CD4-positive, alpha-beta T cell treated with Interleukin-17A for 4 hours (primary cell): ENCODE results near the gene BBC3.
"Not testable (repeated sequence)": the region's sequence is repeated elsewhere in the genome, so short reads cannot be mapped to it uniquely, and the experiment has no call there.

Experiments
- DNase-seq: peaks from one replicate; pipeline ENCODE4 v3.0.0-alpha.2; 2020; ENCODE audit warnings: mixed read lengths

The BBC3 gene

DNA sequence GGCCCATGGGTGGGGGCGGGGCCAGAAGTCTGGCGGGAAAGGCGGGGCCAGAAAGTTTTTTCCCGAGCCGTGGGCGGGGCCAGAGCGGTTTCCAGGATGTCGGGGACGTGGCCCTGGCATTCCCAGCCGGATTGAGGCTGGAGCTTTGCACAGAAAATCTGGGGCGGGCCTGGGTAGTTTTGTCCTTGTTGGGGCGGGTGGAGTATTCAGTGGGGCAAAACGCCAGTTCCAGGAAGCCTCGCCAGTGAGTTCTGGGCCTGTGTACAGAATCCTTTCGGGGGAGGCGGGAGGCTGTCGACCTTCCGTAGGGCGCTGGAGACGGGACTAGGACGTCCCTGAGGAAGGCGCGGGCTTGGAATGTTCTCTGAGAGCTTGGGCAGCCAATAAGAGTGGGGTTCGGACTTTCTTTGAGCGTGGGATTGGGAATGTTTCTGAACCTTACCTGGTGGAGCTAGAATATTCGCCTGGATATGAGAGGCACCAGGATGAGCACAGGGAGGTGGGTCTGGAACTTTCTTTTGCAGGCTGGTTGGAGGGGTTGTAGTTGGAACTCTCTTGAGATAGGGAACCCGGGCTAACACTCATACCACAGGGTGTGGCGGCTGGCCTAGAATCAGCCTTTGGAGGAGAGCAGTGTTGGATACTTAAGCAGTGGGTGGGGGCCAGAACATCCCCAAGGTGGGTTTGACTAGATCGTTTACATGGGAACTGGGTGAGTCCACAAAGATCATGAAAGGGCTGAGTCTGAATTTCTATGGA, 26.6 kb upstream of the BBC3 start:
- DNase-seq: no peak

DNA sequence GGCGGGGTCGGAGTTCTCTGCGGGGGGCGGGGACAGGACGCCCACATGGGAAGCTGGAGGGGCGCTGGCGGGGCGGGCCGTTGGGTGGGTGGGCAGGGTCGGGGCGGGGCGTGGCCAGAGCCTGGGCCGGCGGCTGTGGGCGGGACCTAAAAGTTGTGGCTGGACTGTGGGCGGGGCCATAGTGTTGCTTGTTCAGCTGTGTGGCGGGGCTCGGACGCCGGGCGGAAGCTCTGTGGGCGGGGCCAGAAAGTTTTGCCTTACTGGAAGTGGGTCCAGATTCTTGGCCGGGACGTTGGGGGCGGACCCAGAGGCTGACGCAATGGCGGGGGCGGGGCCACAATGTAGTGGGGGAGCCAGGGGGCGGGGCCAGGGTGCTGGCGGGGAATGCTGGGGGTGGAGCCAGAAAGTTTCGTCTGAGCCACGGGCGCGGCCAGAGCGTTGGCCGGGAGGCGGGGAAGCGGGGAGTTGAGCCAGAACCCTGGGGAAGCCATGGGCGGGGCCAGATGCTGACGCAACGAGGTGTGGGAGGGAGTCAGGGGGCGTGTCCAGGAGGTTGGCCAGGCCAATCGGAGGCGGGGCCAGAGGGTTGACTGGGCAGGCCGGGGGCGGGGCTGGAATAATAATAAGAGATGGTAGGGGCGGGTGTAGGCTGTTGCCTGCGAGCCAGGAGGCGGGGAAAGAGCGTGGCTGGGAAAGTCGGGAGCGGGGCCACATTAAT, 25.9 kb upstream of the BBC3 start:
- DNase-seq: peak; percentile 100

DNA sequence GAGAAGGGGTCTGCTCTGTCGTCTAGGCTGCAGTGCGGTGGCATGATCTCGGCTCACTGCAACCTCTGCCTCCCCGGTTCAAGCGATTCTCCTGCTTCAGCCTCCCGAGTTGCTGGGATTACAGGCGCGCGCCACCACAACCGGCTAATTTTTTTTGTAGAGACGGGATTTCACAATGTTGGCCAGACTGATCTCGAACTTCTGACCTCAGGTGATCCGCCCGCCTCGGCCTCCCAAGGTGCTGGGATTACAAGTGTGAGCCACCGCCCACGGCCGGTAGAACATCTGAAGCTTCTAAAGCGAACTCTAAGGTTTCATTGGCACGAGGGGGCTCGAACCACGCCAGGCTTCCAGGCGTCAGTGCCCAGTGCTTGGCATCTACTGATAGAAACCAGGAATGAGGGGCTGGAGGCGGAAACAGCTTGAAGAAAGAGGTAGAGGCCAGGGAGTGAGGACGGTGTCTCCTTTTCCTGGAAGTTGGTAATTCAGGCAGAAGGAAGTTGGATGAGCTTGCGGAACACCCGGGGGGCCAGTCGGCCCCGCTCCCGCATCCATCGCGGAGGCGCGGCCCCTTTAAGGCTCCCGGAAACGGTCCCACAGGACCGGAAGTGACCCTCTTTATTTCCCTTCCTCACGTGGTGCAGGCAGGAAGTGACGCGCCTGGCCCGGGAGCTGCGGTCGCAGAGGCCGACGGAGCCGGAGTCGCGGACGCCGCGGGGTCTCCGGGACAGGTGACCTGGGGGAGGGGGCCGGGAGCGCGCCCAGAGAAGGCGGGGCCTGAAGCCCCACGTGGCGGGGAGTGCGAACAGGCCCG, 25.1 kb upstream of the BBC3 start, which contains the start of gene CCDC9:
TSS of gene CCDC9 (plus strand) at position 647 of the 814 bp plus-strand sequence. CDS start 1,876 bp downstream, outside the sequence.
- DNase-seq: peak; percentile 89

DNA sequence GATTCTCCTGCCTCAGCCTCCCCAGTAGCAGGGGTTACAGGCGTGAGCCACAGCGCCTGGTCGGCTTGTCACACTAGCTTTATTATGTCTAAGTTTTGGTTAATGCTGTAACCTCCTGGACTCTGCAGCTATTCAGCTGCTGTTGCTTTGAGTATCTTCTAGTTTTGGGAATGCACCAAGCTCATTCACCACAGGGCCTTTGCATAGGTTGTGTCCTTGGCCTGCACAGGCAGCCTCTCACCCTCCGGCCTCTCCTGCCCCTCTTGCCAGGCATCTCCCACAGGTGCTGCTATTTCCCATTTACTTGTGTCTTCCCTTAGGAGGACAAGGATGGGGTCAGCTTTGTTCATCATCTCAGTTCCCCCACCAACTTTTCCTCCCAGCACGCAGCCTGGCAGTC, 23.0 kb upstream of the BBC3 start:
- no peak for DNase-seq

DNA sequence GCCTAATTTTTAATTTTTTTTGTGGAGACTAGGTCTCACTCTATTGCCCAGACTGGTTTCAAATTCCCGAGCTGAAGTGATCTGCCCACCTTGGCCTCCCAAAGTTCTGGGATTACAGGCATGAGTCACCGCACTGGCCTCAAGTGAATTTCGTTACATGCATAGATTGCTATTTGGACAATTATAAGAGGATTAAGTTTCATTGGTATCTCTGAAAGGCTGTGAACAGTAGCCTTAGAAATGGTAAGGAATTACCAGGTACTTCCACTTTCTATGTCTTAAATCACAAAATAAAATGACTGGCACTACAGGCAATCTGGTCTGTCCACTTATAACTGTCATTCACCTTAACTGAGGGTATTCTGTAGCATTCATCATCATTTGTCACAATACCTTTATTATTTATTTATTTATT, 22.5 kb upstream of the BBC3 start:
- DNase-seq: no peak

DNA sequence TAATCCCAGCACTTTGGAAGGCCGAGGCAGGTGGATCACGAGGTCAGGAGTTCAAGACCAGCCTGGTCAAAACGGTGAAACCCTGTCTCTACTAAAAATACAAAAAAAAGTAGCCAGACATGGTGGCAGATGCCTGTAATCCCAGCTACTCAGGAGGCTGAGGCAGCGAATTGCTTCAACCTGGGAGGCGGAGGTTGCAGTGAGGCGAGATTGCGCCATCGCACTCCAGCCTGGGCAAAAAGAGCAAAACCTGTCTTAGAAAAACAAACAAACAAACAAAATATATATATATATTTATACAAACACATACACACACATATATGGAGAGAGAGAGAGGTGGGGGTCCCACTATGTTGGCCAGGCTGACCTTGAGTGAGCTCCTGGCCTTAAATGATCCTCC, 22.0 kb upstream of the BBC3 start:
- DNase-seq: not testable (repeated sequence)

DNA sequence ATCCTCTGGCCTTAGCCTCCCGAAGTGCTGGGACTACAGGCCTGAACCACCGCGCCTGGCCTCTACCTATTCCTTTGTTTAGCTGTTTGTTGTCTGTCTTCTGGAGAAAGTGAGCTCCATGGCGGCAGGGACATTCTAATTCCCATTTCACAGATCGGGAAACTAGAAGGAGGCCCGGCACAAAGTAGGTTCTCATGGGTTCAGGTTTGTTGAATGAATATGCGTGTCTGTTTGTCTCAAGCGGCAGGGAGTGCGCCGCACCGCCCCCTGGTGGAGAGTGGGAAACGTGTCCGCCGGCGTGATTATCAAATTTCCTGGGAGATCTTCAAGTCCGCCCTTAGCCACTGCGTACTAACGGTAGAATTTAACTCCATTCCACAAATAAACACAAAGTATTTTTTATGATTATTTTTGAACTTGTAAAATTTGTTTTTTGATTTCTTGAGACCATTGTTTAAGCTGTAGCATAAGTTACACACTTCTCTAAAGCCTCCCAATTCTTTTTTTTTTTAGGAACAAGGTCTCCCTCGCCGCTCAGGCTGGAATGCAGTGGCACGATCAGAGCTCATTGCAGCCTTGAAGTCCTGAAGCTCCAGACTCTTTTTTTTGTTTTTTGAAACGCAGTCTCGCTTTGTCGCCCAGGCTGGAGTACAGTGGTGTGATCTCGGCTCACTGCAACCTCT, 16.4 kb upstream of the BBC3 start:
- peak; percentile 90 for DNase-seq

DNA sequence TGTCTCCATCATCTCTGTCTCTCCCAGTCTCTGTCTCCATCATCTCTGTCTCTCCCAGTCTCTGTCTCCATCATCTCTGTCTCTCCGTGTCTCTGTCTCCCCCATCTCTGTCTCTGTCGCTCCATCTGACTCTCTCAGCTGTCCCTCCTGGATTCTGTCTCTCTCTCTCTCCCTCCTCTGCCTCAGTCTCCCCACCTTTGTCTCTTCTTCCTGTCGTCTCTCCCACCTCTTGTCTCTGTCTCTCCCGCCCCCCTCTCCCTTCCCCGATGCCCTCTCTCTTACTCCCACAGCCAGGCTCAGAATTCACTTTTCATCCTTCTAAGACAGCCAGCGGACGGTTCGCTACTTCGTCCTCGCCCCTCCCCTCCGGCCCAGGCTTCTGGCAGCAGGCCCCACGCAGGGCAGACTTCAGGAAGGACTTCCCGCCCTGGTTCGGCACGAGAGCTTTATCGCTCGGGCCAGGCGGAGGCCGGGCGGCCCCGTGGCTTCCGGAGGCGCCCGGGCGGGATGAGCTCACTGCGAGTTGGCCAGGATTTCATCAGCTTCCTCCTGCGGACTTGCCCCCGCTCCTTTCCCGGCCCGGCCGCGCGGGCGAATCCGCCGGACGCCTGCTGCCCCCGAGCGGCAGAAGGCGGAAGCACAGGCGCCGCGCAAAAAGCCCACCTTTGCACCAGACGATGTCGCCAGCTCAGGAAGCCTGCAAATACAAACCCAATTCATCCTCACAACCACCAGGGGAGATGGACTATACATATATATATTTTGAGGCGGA, 13.0 kb upstream of the BBC3 start:
- DNase-seq: peak; percentile 90

DNA sequence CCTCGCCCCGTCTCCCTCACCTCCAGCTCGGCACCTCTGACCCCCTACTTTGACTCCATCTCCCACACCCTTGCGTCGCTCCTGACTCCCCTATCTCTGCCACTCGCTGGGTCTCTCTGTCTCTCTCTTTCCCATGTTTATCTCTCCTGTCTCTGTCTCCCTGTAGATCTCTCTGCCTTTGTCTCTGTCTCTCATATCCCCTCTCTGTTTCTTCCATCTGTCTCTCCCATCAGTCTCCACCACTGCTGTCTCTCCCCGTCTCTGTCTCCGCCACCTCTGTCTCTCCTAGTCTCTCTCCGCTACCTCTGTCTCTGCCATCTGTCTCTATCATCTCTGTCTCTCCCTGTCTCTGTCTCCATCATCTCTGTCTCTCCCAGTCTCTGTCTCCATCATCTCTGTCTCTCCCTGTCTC, 12.4 kb upstream of the BBC3 start:
- no peak for DNase-seq

DNA sequence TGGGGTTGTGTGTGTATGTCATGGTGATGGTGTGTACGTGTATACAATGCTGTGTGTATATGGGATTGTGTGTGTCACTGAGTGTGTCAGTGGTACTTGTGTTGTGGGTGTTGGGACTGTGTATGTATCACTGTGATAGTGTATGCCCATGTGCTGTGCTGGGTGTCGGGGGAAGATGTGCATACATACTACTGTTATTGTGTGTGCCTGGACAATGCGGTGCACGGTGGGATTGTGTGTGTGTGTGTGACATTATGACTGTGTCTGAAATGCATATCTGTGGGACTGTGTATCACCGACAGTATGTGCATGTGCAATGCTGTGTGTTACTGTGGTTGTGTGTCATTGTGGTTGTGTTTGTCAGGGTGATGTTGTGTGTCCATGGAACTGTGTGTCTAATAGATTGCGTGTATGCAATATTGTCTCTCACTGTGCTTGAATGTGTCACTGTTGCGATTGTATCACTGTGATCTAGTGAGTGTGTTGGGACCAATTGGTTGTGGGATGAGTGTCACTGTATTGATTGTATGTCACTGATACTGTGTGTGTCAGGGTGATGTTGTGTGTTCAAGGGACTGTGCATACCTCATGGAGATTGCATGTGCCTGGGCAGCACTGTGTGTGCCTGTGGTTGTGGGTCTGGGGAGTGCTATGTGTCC, 11.0 kb upstream of the BBC3 start:
- no peak for DNase-seq

DNA sequence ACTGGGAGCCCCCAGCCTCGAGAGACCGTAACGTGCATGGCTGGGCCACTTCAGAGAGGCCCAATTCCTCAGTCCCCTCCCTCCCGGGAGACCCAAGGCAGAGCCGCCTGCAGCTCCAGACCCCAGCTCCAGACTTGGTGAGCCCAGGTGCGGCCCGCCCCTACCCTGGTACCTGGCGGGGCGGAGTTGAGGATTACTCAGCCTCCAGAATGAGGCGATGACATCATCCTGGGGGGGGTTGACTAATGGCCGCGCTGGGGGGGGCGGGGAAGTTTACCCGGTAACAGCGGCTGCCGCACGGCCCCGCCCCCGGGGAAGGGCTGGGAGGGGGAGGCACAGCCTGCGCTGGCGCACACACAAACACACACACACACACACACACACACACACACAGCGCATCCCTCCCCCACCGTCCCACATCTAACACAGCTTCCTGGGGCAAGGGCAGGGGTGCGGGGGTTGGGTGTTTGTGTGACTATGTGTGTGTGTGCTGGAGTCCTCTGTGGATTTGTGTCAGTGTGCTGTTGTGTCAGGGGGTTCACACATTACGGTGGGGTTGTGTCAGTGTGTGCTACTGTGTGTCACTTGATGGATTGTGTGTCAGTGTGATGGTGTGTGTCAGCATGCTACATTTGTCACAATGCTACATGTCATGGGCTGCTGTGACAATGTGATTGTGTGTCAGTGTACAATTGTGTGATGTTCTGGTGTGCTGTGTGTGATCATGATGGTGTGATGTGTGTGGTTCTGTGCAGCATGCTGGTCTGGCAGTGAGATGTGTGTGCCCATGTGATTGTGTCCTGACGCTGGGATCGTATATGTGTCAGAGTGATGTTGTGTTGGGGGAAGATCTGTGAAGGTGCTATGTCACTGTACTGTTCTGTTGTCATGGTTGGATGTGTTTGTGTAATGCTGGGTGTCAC, 10.3 kb upstream of the BBC3 start:
- peak; percentile 98 for DNase-seq

DNA sequence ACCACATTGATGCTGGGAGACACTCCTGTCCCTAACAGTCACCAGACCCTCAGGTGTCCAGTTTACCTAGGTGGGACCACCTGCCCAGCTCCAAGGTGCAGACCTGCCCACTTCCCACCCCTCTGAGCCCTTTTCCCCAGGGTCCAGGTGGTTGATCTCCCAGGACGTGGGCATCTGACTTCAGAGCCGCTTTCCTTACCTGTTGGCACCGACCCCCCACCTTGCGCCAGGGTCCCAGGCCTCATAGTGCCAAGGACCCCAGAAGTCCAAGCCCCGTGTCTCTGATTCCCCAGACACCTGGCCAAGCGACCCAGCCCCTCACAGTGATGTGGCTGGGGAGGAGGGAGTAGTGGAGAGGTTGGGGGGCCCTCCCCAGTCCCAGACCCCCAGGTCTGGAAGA, 9.6 kb upstream of the BBC3 start:
- DNase-seq: no peak

DNA sequence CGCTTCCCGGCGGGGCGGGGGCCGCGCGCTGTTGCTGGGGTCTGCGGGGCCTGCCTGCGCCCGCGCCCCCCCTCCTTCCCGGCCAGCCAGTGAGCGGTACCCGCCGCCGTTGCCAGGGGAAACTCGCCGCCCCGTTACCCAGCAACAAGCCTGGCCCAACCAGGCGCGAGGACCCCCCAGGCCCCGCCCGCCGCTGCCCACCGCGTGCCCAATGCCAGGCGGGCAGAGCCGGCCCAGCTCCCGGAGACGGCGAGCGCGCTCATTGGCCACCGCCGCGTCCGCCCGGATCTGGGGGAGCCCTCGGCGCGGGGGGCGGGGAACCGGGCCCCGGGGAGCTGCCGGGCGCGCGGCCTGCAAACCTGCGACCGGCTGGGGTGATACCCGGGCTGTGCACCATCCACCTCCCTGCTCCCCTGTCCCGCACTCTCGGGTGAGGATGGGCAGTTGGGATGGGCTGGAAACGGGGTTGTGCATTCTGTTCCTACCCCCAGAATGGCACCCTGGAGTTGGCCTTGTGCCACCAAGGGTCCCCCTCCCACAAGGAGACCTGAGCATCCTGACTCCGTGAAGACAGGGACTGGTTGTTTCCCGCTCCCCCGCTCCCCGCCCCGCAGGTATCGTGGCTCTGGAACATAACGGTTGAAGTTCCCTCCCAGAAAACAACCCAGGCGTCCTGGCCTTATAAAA, 8.8 kb upstream of the BBC3 start:
- DNase-seq: peak; percentile 74

DNA sequence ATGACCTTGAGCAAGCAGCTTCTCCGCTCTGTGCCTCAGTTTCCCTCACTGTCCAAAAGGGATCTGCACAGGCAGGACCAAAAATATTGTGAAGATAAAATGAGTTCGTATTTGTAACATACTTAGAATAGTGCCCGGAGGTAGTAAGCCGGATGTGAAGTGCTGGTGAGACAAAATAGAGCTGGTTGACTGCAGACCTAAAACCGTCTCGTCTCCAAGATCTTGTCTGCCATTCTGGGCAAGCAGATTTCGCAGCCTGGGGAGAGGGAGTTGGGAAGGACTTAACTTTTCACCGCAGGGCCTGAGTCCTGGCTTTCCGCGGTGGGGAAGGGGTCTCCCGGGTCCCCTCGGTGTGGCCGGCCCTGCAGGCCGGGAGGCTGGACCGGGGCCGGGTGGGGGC, 8.2 kb upstream of the BBC3 start:
- peak; percentile 44 for DNase-seq

DNA sequence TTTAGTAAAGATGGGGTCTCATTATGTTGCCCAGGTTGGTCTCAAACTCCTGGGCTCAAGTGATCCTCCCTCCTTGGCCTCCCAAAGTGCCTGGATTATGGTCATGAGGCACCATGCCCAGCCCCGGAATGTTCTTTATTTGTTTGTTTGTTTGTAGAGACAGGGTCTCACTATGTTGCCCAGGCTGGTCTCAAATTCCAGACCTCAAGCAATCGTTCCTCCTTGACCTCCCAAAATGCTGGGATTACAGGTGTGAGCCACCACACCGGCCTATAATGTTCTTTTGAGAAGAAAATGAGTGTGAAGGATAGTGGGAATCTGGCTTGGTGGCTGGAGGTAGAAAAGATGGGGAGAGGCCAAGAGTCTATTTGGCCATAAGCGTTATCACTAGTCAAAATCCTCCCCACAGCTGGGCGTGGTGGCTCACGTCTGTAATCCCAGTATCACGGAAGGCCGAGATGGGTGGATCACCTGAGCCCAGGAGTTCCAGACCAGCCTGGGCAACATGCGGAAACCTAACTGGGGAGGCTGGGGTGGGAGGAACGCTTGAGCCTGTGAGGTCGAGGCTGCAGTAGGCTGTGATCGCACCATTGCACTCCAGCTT, 5.2 kb upstream of the BBC3 start:
- DNase-seq: no peak

DNA sequence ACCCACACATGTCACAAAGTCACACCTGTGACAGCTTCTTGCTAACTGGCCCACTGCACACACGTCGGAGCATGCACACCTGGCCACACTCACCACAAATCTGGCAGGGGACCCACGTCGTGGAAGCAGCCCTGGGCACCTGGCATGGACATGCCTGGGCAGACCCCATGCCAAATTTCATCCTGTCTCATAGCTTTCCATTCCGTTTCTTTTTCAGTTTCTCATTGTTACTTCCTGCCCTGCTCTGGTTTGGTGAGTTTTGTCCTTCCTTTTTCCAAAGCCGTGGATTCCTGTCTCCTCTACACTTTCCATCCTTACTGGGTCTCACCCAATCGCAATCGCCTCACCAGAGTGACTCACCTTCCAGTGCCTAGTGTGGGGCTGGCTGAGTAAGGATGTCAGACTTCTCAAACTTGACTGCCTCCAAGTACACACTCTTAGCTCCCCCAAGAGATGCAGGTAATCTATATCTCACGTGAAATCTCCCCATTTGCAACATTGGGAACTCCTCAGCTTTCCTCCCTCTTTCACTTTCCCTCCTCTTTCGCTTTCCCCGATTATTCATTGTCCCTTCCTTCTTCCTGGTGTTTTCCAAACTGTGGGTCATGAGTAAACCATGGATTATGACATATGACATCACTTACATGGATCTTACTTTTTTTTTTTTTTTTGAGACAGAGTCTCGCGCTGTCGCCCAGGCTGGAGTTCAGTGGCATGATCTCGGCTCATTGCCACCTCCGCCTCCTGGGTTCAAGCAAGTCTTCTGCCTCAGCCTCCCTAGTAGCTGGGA, 1.6 kb upstream of the BBC3 start:
- DNase-seq: peak; percentile 37

DNA sequence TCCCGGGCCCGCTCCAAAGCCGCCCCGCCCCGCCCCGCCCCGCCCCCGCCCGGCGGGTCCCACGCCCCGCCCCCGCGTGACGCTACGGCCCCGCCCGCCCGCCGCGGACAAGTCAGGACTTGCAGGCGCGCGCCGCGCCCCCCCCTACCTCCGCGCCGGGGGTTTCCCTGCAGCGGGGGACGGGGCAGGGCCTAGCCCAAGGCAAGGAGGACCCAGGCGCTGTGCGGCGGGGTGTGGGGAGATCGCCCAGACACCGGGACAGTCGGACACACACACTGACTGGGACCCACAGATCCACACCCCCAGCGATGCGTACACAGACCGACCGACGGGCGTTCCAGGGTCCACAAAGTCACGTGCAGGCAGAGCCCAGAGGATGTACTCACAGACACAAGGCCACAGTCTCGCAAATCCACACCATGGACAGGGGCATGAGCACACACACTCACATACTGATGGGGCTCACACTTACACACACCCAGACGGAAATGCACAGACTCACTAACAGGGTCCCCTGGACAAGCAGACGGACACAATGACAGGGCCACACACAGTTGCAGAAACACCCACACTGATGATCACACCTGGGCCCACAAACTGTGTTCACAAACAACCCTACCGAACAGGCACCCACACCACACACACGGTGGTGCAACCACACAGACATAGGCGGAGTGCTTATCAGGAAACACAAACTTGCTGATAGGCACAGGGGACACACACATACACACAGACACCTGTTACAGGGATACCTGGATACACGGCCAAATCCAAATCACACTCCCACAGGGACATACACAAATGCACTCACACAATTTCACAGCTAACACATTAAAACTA, 436 bp upstream of the BBC3 start:
- DNase-seq: peak; percentile 94
